OCI-LY7 (cell line): ENCODE data around the gene MMP3. TPM values are rescaled to one million over a fixed set of nuclear protein-coding genes. Genes with fewer than 3 reads are reported as not detected.

ENCODE experiments used
- BruUV-seq: library from RNA; stranded (reverse); fragments of 400-500 nt; replicated peaks from 2 replicates; lab custom pipeline; 2021; lab: Mats Ljungman, UMichigan
- CTCF ChIA-PET: fragments of 300-600 bp; sonication (Branson Sonifier 250); formaldehyde crosslinking; loops from one replicate; lab custom pipeline; 2022; ENCODE audit warnings: antibody characterized with exemption; ENCODE audit not compliant: unreplicated experiment; lab: Charles Lee
- POLR2A ChIA-PET: fragments of 300-600 bp; sonication (Branson Sonifier 250); formaldehyde crosslinking; loops from one replicate; lab custom pipeline; 2022; ENCODE audit warnings: antibody characterized with exemption; lab: Charles Lee
- DNase-seq: peaks from one replicate; pipeline ENCODE4 v3.0.0-alpha.2; 2015; ENCODE audit warnings: low spot score
- H2AFZ ChIP-seq: fragments of 200-600 bp; sonication (generic), shearing (Covaris generic); 2 replicates; pipeline ENCODE4 v1.6.1; 2014; ENCODE audit warnings: mild to moderate bottlenecking, antibody characterized with exemption, low read length, moderate library complexity
- H3K27ac ChIP-seq: fragments of 200-600 bp; sonication (generic); 2 replicates; pipeline ENCODE4 v1.5.1; 2014; ENCODE audit warnings: mixed run types, low read depth, mild to moderate bottlenecking, moderate library complexity, low read length, inconsistent platforms; ENCODE audit not compliant: poor library complexity, severe bottlenecking
- H3K36me3 ChIP-seq: fragments of 200-600 bp; sonication (generic); 2 replicates; pipeline ENCODE4 v1.6.1; 2014; ENCODE audit warnings: mild to moderate bottlenecking, antibody characterized with exemption, low read length, moderate library complexity, mixed read lengths; ENCODE audit not compliant: insufficient read depth
- H3K4me1 ChIP-seq: fragments of 200-600 bp; sonication (generic); 2 replicates; pipeline ENCODE4 v1.5.1; 2014; ENCODE audit warnings: mild to moderate bottlenecking, low read length; ENCODE audit not compliant: insufficient read depth, poor library complexity, severe bottlenecking
- H3K4me2 ChIP-seq: fragments of 200-600 bp; sonication (generic); 2 replicates; pipeline ENCODE4 v1.6.1; 2014; ENCODE audit warnings: mild to moderate bottlenecking, low read length
- H3K4me3 ChIP-seq: fragments of 200-600 bp; sonication (generic); 2 replicates; pipeline ENCODE4 v1.5.1; 2014; ENCODE audit warnings: mild to moderate bottlenecking, low read depth, low read length; ENCODE audit not compliant: poor library complexity, severe bottlenecking
- H3K79me2 ChIP-seq: fragments of 200-600 bp; sonication (generic); 2 replicates; pipeline ENCODE4 v1.6.1; 2016; ENCODE audit warnings: low read depth, mild to moderate bottlenecking, low read length, moderate library complexity, mixed read lengths; ENCODE audit not compliant: insufficient read depth
- H3K9me2 ChIP-seq: fragments of 200-600 bp; sonication (generic); 2 replicates; pipeline ENCODE4 v1.6.1; 2016; ENCODE audit warnings: mild to moderate bottlenecking, low read length, mixed read lengths; ENCODE audit not compliant: insufficient read depth
- H3K9me3 ChIP-seq: fragments of 200-600 bp; sonication (generic); 2 replicates; pipeline ENCODE4 v1.6.1; 2014; ENCODE audit warnings: mild to moderate bottlenecking, mixed run types, low read length, mixed read lengths
- H4K20me1 ChIP-seq: fragments of 200-600 bp; sonication (generic); 2 replicates; pipeline ENCODE4 v1.6.1; 2014; ENCODE audit warnings: mild to moderate bottlenecking, antibody characterized with exemption, low read length, moderate library complexity, mixed read lengths; ENCODE audit not compliant: insufficient read depth
- CTCF ChIP-seq: fragments of 200-600 bp; sonication (generic); conservative IDR thresholded peaks from 2 replicates; pipeline ENCODE4 v1.5.1; 2014; ENCODE audit warnings: mild to moderate bottlenecking, antibody characterized with exemption, low read length, moderate library complexity, mixed read lengths
- EZH2phosphoT487 ChIP-seq: fragments of 200-600 bp; sonication (generic); IDR thresholded peaks from 2 replicates; pipeline ENCODE4 v1.6.1; 2018; ENCODE audit warnings: low read depth, borderline replicate concordance, mild to moderate bottlenecking, mixed run types, antibody characterized with exemption, low read length, moderate library complexity, mixed read lengths
- intact Hi-C: fragments of 100-400 bp; cut with micrococcal nuclease; formaldehyde crosslinking; loops from one replicate; pipeline ENCODE4 v1.10.0; 2022; ENCODE audit not compliant: unreplicated experiment
- total RNA-seq, 2 experiments: library from RNA; depleted of rRNA in 1 of 2; stranded (reverse); fragments of >200 nt in 1 of 2; shearing (Covaris generic) in 1 of 2; gene quantifications; 2 replicates each; pipeline ENCODE4 v1.2.3, GENCODE V29; 2014 to 2022

The MMP3 gene
- total RNA-seq, 2 experiments from 2014 or later: not detected

GRCh38 chr11:102833731-102834130 lies 9.7 kb downstream of the MMP3 start:
- no TSS peak for BruUV-seq
- Histone ChIP-seq H3K36me3 (no peaks in the 10 kb centered on the region), H3K9me2 (no peaks in the 10 kb centered on the region), H3K9me3 (no peaks in the 10 kb centered on the region), H4K20me1 (no peaks in the 10 kb centered on the region), H3K4me1 (no peaks in the 10 kb centered on the region), H3K4me3 (no peak overlapping the region), H3K4me2 (no peak overlapping the region), H2AFZ (no peak overlapping the region), H3K79me2 (no peaks in the 10 kb centered on the region), H3K27ac (no peak overlapping the region)
- ChIA-PET POLR2A (no interaction called here), CTCF (no interaction called here)
- no peak for DNase-seq
- TF ChIP-seq CTCF: no peak
- TF ChIP-seq EZH2phosphoT487: no peak
- intact Hi-C loops: no loop called here

GRCh38 chr11:102832612-102833011 lies 10.8 kb downstream of the MMP3 start:
- Histone ChIP-seq H2AFZ (no peak overlapping the region), H3K4me3 (no peak overlapping the region), H3K27ac (no peak overlapping the region), H4K20me1 (no peaks in the 10 kb centered on the region), H3K4me2 (no peak overlapping the region), H3K79me2 (no peaks in the 10 kb centered on the region), H3K9me3 (no peaks in the 10 kb centered on the region), H3K9me2 (no peaks in the 10 kb centered on the region), H3K36me3 (no peaks in the 10 kb centered on the region), H3K4me1 (no peaks in the 10 kb centered on the region)
- ChIA-PET CTCF (no interaction called here), POLR2A (no interaction called here)
- TF ChIP-seq CTCF (no peak), EZH2phosphoT487 (no peak)
- BruUV-seq: no TSS peak
- no peak for DNase-seq
- intact Hi-C loops: no loop called here

- no peaks in the 10 kb centered on the region for H3K4me1 ChIP-seq
- no peak for DNase-seq
- H3K36me3 ChIP-seq: no peaks in the 10 kb centered on the region
- H3K79me2 ChIP-seq: no peaks in the 10 kb centered on the region
- ChIA-PET CTCF (no interaction called here), POLR2A (no interaction called here)
- intact Hi-C loops: no loop called here
- no peak overlapping the region for H3K27ac ChIP-seq
- no peak overlapping the region for H2AFZ ChIP-seq
- no peaks in the 10 kb centered on the region for H3K9me2 ChIP-seq
- no peak overlapping the region for H3K4me3 ChIP-seq
- no peak overlapping the region for H3K4me2 ChIP-seq
- no TSS peak for BruUV-seq
- no peaks in the 10 kb centered on the region for H4K20me1 ChIP-seq
- no peaks in the 10 kb centered on the region for H3K9me3 ChIP-seq
- TF ChIP-seq EZH2phosphoT487 (no peak), CTCF (no peak)
Observed at GRCh38 chr11:102831489-102832440, 11.6 kb downstream of the MMP3 start.
